ENCODE data around the gene R3HDM4.

GRCh38 chr19:853014-853585 is 59.9 kb downstream of the R3HDM4 start:
- TF ChIP-seq POLR2AphosphoS5 (IDR thresholded peaks at IDR 0.05; ENCODE audit: low read depth, low read length) (no peak), POLR2A (IDR thresholded peaks at IDR 0.05; ENCODE audit: low read depth, low read length) (no peak), TAF1 (IDR thresholded peaks at IDR 0.05; ENCODE audit: low read depth, low read length) (no peak), SPI1 (IDR thresholded peaks at IDR 0.05; ENCODE audit: low read depth, low read length) (no peak), PAX5 (IDR thresholded peaks at IDR 0.05; ENCODE audit: insufficient read depth, low read length, severe bottlenecking) (no peak)
